Endothelial cell of umbilical vein (primary cell): ENCODE measurements around the gene MARK3. TPM values are rescaled to one million over a fixed set of nuclear protein-coding genes. Genes with fewer than 3 reads are reported as not detected.

Source experiments
- BruUV-seq: library from RNA; stranded (reverse); fragments of 400-500 nt; replicated peaks from 2 replicates; lab custom pipeline; 2021; lab: Mats Ljungman, UMichigan
- CTCF ChIA-PET: fragments of 300-600, 350-600 bp; sonication (Branson Sonifier 250); formaldehyde crosslinking; loops from one replicate; lab custom pipeline; 2021; ENCODE audit warnings: antibody characterized with exemption, inconsistent platforms; lab: Charles Lee
- POLR2A ChIA-PET: fragments of 300-600, 350-600 bp; sonication (Branson Sonifier 250); formaldehyde crosslinking; loops from one replicate; lab custom pipeline; 2021; ENCODE audit warnings: antibody characterized with exemption, inconsistent platforms; lab: Charles Lee
- DNase-seq: peaks from one replicate; pipeline ENCODE4 v3.0.0-alpha.2; 2011; ENCODE audit warnings: low read depth, low spot score
- FAIRE-seq: peaks from 2 replicates; lab custom pipeline; 2011; peaks lifted over from hg19 to GRCh38; lab: Jason Lieb, UNC
- H2AFZ ChIP-seq: 2 replicates; pipeline ENCODE4 v1.6.0; 2012; ENCODE audit warnings: low read depth, low read length, control low read depth, inconsistent platforms
- H3K27ac ChIP-seq: 2 replicates; pipeline ENCODE4 v1.5.1; 2011; ENCODE audit warnings: low read depth, mild to moderate bottlenecking, control low read depth, low read length, moderate library complexity; ENCODE audit not compliant: insufficient read depth
- H3K27me3 ChIP-seq, 2 experiments: 2 replicates each; pipeline versions ENCODE4 v1.6.0 to v1.6.1; 2011; ENCODE audit warnings: low read length in 2 of 2, mixed read lengths in 1 of 2; ENCODE audit not compliant: control insufficient read depth in 2 of 2, insufficient read depth in 2 of 2
- H3K36me3 ChIP-seq, 2 experiments: 2 replicates in 1 of 2; 3 replicates in 1 of 2; pipeline ENCODE4 v1.5.1; 2011; ENCODE audit warnings: low read length in 2 of 2, mild to moderate bottlenecking in 1 of 2, moderate library complexity in 1 of 2; ENCODE audit not compliant: control insufficient read depth in 2 of 2, insufficient read depth in 2 of 2; ENCODE audit errors: extremely low read depth in 1 of 2
- H3K4me1 ChIP-seq: 3 replicates; pipeline ENCODE4 v1.5.1; 2011; ENCODE audit warnings: mild to moderate bottlenecking, low read length; ENCODE audit not compliant: control insufficient read depth, insufficient read depth; ENCODE audit errors: extremely low read depth
- H3K4me2 ChIP-seq: 2 replicates; pipeline ENCODE4 v1.6.1; 2011; ENCODE audit warnings: low read length, control low read depth, mixed read lengths; ENCODE audit not compliant: insufficient read depth
- H3K4me3 ChIP-seq, 3 experiments: fragments of 200-600 bp in 1 of 3; sonication (generic), shearing (Covaris generic) in 1 of 3; replicated peaks in 1 of 3; 2 replicates each; pipeline ENCODE4 v1.5.1; 2011 to 2016; ENCODE audit warnings: control low read depth in 3 of 3, low read length in 3 of 3, mild to moderate bottlenecking in 2 of 3, inconsistent platforms in 1 of 3, low read depth in 1 of 3, moderate library complexity in 1 of 3; ENCODE audit not compliant: insufficient read depth in 1 of 3
- H3K79me2 ChIP-seq: 2 replicates; pipeline ENCODE4 v1.6.0; 2012; ENCODE audit warnings: low read length, inconsistent platforms; ENCODE audit not compliant: control insufficient read depth, insufficient read depth
- H3K9ac ChIP-seq: replicated peaks from 2 replicates; pipeline ENCODE3; 2011; ENCODE audit warnings: low read length, control low read depth; ENCODE audit not compliant: insufficient read depth; ENCODE audit errors: extremely low read depth
- H3K9me1 ChIP-seq: replicated peaks from 3 replicates; pipeline ENCODE4 v1.6.0; 2011; ENCODE audit warnings: mild to moderate bottlenecking, low read length; ENCODE audit not compliant: control insufficient read depth, insufficient read depth; ENCODE audit errors: extremely low read depth
- H3K9me3 ChIP-seq: replicated peaks from 2 replicates; pipeline ENCODE4 v1.5.1; 2012; ENCODE audit warnings: low read length, inconsistent platforms; ENCODE audit not compliant: control insufficient read depth, insufficient read depth
- H4K20me1 ChIP-seq: replicated peaks from 2 replicates; pipeline ENCODE3; 2011; ENCODE audit warnings: mild to moderate bottlenecking, low read length; ENCODE audit not compliant: control insufficient read depth, insufficient read depth; ENCODE audit errors: extremely low read depth
- EZH2 ChIP-seq: IDR thresholded peaks from 2 replicates; pipeline ENCODE4 v1.6.1; 2012; ENCODE audit warnings: borderline replicate concordance, low read depth, mild to moderate bottlenecking, moderate library complexity, low read length, inconsistent platforms; ENCODE audit not compliant: severe bottlenecking
- FOS ChIP-seq: IDR thresholded peaks from 2 replicates; pipeline ENCODE4 v1.6.1; 2011; ENCODE audit warnings: mild to moderate bottlenecking, low read length, moderate library complexity, borderline replicate concordance; ENCODE audit not compliant: insufficient read depth
- GATA2 ChIP-seq: IDR thresholded peaks from 2 replicates; pipeline ENCODE4 v1.7.0; 2011; ENCODE audit warnings: low read depth, mild to moderate bottlenecking, moderate library complexity, mixed read lengths, low read length; ENCODE audit not compliant: insufficient read length, insufficient read depth
- JUN ChIP-seq: IDR thresholded peaks from 2 replicates; pipeline ENCODE4 v1.6.1; 2011; ENCODE audit warnings: borderline replicate concordance, low read depth; ENCODE audit not compliant: insufficient read length, insufficient read depth
- MYC ChIP-seq: IDR thresholded peaks from one replicate; pipeline ENCODE4 v1.6.1; 2011; ENCODE audit warnings: mild to moderate bottlenecking, low read depth, low read length
- POLR2A ChIP-seq: IDR thresholded peaks from 2 replicates; pipeline ENCODE4 v1.6.1; 2012; ENCODE audit warnings: low read depth, mild to moderate bottlenecking, control low read depth, low read length
- POLR2AphosphoS5 ChIP-seq: IDR thresholded peaks from 2 replicates; pipeline ENCODE4 v1.6.1; 2012; ENCODE audit warnings: low read depth, mild to moderate bottlenecking, control low read depth, low read length, moderate library complexity; ENCODE audit not compliant: insufficient read depth
- dilution Hi-C: fragments of 300-500 bp; cut with MboI; formaldehyde crosslinking; loops from one replicate; pipeline ENCODE4 v1.15.0; 2019; ENCODE audit warnings: low sequenced_read_pairs; ENCODE audit not compliant: extremely low pct_ligation_motif_present
- intact Hi-C: fragments of 100-400 bp; cut with micrococcal nuclease; formaldehyde crosslinking; loops from one replicate; pipeline ENCODE4 v1.10.0; 2022
- polyA plus RNA-seq, 4 experiments: library from polyadenylated mRNA; depleted of rRNA in 3 of 4; stranded (reverse) in 3 of 4; unstranded in 1 of 4; fragments of >200 nt; gene quantifications; 2 replicates each; pipeline versions ENCODE4 v1.2.1 to v1.2.3, GENCODE V29; 2011 to 2012; ENCODE audit warnings: missing spikeins in 1 of 4
- total RNA-seq: library from RNA; stranded (reverse); gene quantifications from 2 replicates; pipeline ENCODE4 v1.2.3, GENCODE V29; 2021
- TF ChIP-seq, protein P1 (sequence below), 2 donors: IDR thresholded peaks; 1 replicate in 1 of 2; 2 replicates in 1 of 2; pipeline ENCODE4 v1.5.1; 2011; ENCODE audit warnings: low read length in 2 of 2, mild to moderate bottlenecking in 2 of 2, moderate library complexity in 2 of 2, control low read depth in 1 of 2, inconsistent platforms in 1 of 2, low read depth in 1 of 2; ENCODE audit not compliant: insufficient read depth in 1 of 2; ENCODE audit errors: extremely low read depth in 1 of 2
- TF ChIP-seq, protein P2 (sequence below): IDR thresholded peaks from 2 replicates; pipeline ENCODE4 v1.6.1; 2011; ENCODE audit not compliant: insufficient read depth, insufficient read length

The MARK3 gene
- total and polyA plus RNA-seq, 2 donors (not counting 3 experiments of a cell fraction or from before 2014, with no cell fraction given): 46.6 to 96.1 TPM

DNA sequence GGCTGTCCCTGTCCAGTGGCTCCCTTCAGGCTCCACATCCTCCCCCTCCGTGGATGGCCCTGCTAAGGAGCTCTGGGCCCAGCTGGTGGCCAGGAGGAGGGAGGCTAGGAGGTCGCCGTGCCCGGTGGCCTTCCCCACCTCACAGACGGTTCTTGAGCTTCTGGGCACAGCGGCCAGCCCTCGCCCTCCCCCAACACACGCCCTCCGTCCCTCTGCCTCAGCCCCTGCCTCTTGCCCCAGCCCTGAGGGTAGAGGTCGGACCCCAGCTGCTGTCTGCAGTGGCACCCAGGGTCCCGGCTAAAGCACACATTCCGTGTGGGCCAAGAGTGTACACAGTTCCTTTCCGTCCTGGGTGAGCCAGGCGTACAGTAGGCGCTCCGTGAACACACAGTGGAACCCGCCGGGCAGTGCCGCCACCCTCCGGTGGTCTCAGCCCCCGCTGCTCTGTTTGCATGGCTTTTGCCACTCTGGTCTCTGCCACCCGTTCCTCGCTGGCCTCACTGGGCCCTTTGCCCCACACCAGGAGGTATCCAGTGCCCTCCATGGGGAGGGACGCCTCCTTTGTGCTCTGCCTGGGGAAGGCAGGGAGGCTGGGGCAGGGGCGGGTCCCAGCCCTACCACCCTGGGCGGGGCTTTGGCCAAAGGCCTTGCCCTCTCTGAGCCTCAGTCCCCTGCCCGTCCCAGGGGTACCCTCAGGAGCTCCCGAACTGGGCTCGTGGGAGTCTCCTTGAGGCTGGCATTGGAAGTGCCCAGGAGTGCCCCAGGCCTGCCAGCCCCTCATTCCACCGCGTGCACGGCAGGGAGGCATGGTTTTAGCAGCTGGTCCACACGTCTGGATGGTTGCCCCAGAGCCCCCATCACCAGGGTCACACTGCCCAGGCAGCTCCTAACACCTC is 156.7 kb downstream of the MARK3 start:
- ChIA-PET CTCF (interaction anchor here (1.1 to 14.4 kb wide), 4 partner anchors 20 to 437 kb away, joined by 3 to 209 read pairs (median 8); partner anchors contain the start of genes BAG5 and CKB), POLR2A (no interaction called here)
- DNase-seq (no peak), FAIRE-seq (no peak)
- no peaks in the 10 kb centered on the region for H3K9me1 ChIP-seq
- no peak overlapping the region for H3K9ac ChIP-seq
- no peak for TF ChIP-seq POLR2AphosphoS5
- no peak for TF ChIP-seq JUN
- TF ChIP-seq, protein P1, sequence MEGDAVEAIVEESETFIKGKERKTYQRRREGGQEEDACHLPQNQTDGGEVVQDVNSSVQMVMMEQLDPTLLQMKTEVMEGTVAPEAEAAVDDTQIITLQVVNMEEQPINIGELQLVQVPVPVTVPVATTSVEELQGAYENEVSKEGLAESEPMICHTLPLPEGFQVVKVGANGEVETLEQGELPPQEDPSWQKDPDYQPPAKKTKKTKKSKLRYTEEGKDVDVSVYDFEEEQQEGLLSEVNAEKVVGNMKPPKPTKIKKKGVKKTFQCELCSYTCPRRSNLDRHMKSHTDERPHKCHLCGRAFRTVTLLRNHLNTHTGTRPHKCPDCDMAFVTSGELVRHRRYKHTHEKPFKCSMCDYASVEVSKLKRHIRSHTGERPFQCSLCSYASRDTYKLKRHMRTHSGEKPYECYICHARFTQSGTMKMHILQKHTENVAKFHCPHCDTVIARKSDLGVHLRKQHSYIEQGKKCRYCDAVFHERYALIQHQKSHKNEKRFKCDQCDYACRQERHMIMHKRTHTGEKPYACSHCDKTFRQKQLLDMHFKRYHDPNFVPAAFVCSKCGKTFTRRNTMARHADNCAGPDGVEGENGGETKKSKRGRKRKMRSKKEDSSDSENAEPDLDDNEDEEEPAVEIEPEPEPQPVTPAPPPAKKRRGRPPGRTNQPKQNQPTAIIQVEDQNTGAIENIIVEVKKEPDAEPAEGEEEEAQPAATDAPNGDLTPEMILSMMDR (IDR thresholded peaks at IDR 0.05; ENCODE audit: extremely low read depth in 1 of 2, insufficient read depth in 1 of 2, low read depth in 1 of 2, low read length in 2 of 2): no peak
- TF ChIP-seq EZH2: no peak
- TF ChIP-seq POLR2A: no peak
- TF ChIP-seq, protein P2, sequence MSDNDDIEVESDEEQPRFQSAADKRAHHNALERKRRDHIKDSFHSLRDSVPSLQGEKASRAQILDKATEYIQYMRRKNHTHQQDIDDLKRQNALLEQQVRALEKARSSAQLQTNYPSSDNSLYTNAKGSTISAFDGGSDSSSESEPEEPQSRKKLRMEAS: no peak
- TF ChIP-seq MYC: no peak
- TF ChIP-seq FOS: no peak
- TF ChIP-seq GATA2: no peak
- H3K4me2 ChIP-seq: no peak overlapping the region
- H3K79me2 ChIP-seq: no peaks in the 10 kb centered on the region
- H3K36me3 ChIP-seq: no peaks in the 10 kb centered on the region
- H3K4me1 ChIP-seq: no peaks in the 10 kb centered on the region
- H2AFZ ChIP-seq: no peak overlapping the region
- H3K27me3 ChIP-seq: no peaks in the 10 kb centered on the region
- dilution Hi-C loops: no loop called here
- intact Hi-C loops: no loop called here
- H3K4me3 ChIP-seq: no peak overlapping the region
- H3K9me3 ChIP-seq: no peaks in the 10 kb centered on the region
- no peak overlapping the region for H3K27ac ChIP-seq
- BruUV-seq: no TSS peak
- H4K20me1 ChIP-seq: no peaks in the 10 kb centered on the region
